ENCODE data around the gene TRIOBP. TPM values are rescaled to one million over a fixed set of nuclear protein-coding genes. Genes with fewer than 3 reads are reported as not detected.

Gene TRIOBP
- total and polyA plus RNA-seq, 2 donors (not counting 1 experiment from before 2014, with no cell fraction given): 32.9 to 131 TPM

DNA sequence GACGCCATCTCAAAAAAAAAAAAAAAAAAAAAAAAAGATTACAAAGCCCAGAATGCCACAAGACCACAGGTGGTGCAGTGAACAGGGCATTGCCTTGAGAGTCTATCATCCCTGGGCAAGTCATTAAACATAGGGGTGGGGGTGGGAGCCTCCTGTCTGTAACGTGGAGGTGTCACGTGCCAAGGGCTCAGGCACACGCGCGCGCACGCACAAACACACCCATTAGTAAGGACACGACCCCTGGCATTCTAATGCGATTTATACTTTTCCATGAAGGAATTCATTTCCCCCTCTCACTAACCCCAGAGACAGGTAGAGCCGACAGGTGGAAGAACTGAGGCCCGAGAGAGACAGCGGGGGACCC is 105.1 kb downstream of the TRIOBP start:
- Histone ChIP-seq H4K20me1 (ENCODE audit: control insufficient read depth, extremely low read depth, insufficient read depth, low read length) (no peaks in the 10 kb centered on the region), H3K9ac (ENCODE audit: insufficient read depth, low read length) (no peak overlapping the region), H3K36me3 (ENCODE audit: control insufficient read depth, insufficient read depth, low read length) (no peaks in the 10 kb centered on the region), H3K4me3 (replicated peaks in 1 of 4; ENCODE audit: control extremely low read depth in 1 of 4, insufficient read depth in 1 of 4, low read depth in 3 of 4, low read length in 4 of 4) (peak overlapping the region; percentile 31 to 58 (median 51)), H3K79me2 (ENCODE audit: control insufficient read depth, insufficient read depth, low read length) (peaks cover 17% of the 10 kb centered on the region), H2AFZ (ENCODE audit: low read length) (no peak overlapping the region), H3K9me3 (ENCODE audit: control insufficient read depth, insufficient read depth, low read depth, low read length) (no peaks in the 10 kb centered on the region), H3K4me1 (ENCODE audit: control insufficient read depth, extremely low read depth, insufficient read depth, low read length) (peaks cover 9% of the 10 kb centered on the region), H3K27me3 (ENCODE audit: control insufficient read depth, insufficient read depth, low read length) (no peaks in the 10 kb centered on the region), H3K4me2 (ENCODE audit: extremely low read depth, insufficient read depth, low read length) (peak overlapping the region; percentile 64), H3K27ac (ENCODE audit: insufficient read depth, low read length) (no peak overlapping the region)
- DNase-seq (ENCODE audit: low read depth in 2 of 2): no peak
- TF ChIP-seq EZH2 (IDR thresholded peaks at IDR 0.05; ENCODE audit: low read length, missing control alignments): no peak
- TF ChIP-seq, protein P1, sequence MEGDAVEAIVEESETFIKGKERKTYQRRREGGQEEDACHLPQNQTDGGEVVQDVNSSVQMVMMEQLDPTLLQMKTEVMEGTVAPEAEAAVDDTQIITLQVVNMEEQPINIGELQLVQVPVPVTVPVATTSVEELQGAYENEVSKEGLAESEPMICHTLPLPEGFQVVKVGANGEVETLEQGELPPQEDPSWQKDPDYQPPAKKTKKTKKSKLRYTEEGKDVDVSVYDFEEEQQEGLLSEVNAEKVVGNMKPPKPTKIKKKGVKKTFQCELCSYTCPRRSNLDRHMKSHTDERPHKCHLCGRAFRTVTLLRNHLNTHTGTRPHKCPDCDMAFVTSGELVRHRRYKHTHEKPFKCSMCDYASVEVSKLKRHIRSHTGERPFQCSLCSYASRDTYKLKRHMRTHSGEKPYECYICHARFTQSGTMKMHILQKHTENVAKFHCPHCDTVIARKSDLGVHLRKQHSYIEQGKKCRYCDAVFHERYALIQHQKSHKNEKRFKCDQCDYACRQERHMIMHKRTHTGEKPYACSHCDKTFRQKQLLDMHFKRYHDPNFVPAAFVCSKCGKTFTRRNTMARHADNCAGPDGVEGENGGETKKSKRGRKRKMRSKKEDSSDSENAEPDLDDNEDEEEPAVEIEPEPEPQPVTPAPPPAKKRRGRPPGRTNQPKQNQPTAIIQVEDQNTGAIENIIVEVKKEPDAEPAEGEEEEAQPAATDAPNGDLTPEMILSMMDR (conservative IDR thresholded peaks at IDR 0.05 in 1 of 2, IDR thresholded peaks at IDR 0.05 in 1 of 2; ENCODE audit: low read depth in 1 of 2, low read length in 2 of 2): no peak

DNA sequence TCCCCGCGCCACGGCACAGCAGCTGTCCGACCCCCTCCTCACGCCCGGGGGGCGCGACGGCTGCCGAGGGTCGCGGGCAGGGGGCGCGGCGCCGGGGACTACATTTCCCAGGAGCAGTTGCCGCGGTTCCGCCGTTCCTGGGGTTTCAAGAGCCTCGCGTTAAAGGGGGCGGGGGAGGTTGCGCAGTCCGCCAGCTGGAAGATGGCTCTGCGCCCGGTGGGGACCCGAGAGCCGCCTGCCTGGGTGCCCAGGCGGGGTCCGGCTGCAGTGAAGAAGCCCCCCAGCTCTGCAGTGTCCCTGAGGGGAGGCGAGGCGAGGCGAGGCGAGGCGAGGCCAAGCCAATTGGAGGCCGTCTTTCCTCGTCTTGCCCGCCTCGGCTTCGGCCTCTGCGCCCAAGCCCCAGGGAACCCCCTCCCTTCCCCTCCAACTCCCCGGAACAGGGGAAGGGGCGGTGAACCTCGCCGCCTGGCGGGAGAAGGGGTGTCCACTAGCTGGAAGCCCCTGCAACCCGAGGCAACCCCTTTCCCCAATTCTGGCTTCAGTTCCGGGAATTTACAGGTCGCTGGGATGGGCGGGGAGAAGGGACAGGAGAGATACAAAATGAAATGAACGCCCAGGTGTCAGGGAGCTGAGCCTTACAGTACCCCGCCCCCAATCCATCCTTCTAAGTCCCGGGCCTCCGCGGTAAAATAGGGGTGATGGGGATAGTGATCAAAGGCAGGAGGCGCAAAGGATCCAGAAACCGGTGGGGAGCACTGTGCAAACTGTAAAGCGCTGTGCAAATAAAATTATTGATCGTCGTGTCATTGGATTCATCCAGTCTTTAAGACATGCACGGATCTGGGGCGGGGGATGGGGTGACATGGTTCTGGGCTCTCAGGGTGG is 105.7 kb downstream of the TRIOBP start:
- no peaks in the 10 kb centered on the region for H3K9me3 ChIP-seq (ENCODE audit: control insufficient read depth, insufficient read depth, low read depth, low read length)
- H4K20me1 ChIP-seq (ENCODE audit: control insufficient read depth, extremely low read depth, insufficient read depth, low read length): no peaks in the 10 kb centered on the region
- no peaks in the 10 kb centered on the region for H3K36me3 ChIP-seq (ENCODE audit: control insufficient read depth, insufficient read depth, low read length)
- no peak overlapping the region for H3K27ac ChIP-seq (ENCODE audit: insufficient read depth, low read length)
- peaks cover 19% of the 10 kb centered on the region for H3K79me2 ChIP-seq (ENCODE audit: control insufficient read depth, insufficient read depth, low read length)
- peak overlapping the region; percentile 58 for H2AFZ ChIP-seq (ENCODE audit: low read length)
- no peaks in the 10 kb centered on the region for H3K27me3 ChIP-seq (ENCODE audit: control insufficient read depth, insufficient read depth, low read length)
- TF ChIP-seq EZH2 (IDR thresholded peaks at IDR 0.05; ENCODE audit: low read length, missing control alignments): no peak
- TF ChIP-seq, protein P1 (conservative IDR thresholded peaks at IDR 0.05 in 1 of 2, IDR thresholded peaks at IDR 0.05 in 1 of 2; ENCODE audit: low read depth in 1 of 2, low read length in 2 of 2): no peak
- peak; percentile 45 to 64 for DNase-seq (ENCODE audit: low read depth in 2 of 2)
- H3K4me1 ChIP-seq (ENCODE audit: control insufficient read depth, extremely low read depth, insufficient read depth, low read length): peaks cover 9% of the 10 kb centered on the region
- H3K4me3 ChIP-seq (replicated peaks in 1 of 4; ENCODE audit: control extremely low read depth in 1 of 4, insufficient read depth in 1 of 4, low read depth in 3 of 4, low read length in 4 of 4): peak overlapping the region; percentile 31 to 61 (median 54)
- peak overlapping the region; percentile 64 for H3K4me2 ChIP-seq (ENCODE audit: extremely low read depth, insufficient read depth, low read length)
- peak overlapping the region; percentile 44 for H3K9ac ChIP-seq (ENCODE audit: insufficient read depth, low read length)

DNA sequence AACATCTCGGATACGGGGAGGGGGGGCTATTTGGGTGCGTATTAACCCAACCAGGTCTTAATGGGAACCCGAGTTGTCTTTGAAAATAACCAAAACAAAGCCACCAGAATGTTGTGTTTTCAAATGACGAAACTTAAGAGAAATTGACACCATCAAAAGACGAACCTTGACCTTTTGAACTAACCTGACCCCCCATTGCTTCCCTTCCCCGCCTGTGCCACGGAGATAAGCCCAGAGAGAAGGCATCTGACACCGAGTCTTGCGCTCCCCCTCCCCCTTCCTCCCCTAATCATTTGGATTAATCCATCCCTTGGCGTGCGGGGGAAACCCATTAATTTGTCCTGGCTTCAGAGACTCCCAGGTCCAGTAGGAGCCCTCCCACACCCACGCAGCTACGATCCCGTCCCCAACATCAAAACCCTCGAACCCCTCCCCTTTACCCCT is 106.4 kb downstream of the TRIOBP start:
- H3K27me3 ChIP-seq (ENCODE audit: control insufficient read depth, insufficient read depth, low read length): no peaks in the 10 kb centered on the region
- no peaks in the 10 kb centered on the region for H3K9me3 ChIP-seq (ENCODE audit: control insufficient read depth, insufficient read depth, low read depth, low read length)
- no peaks in the 10 kb centered on the region for H4K20me1 ChIP-seq (ENCODE audit: control insufficient read depth, extremely low read depth, insufficient read depth, low read length)
- no peaks in the 10 kb centered on the region for H3K36me3 ChIP-seq (ENCODE audit: control insufficient read depth, insufficient read depth, low read length)
- peak overlapping the region in 3 of 4 experiments; percentile 31 to 61 (median 58) for H3K4me3 ChIP-seq (replicated peaks in 1 of 4; ENCODE audit: control extremely low read depth in 1 of 4, insufficient read depth in 1 of 4, low read depth in 3 of 4, low read length in 4 of 4)
- no peak overlapping the region for H2AFZ ChIP-seq (ENCODE audit: low read length)
- H3K79me2 ChIP-seq (ENCODE audit: control insufficient read depth, insufficient read depth, low read length): peaks cover 19% of the 10 kb centered on the region
- H3K27ac ChIP-seq (ENCODE audit: insufficient read depth, low read length): no peak overlapping the region
- no peak for TF ChIP-seq EZH2 (IDR thresholded peaks at IDR 0.05; ENCODE audit: low read length, missing control alignments)
- TF ChIP-seq, protein P1 (conservative IDR thresholded peaks at IDR 0.05 in 1 of 2, IDR thresholded peaks at IDR 0.05 in 1 of 2; ENCODE audit: low read depth in 1 of 2, low read length in 2 of 2): no peak
- H3K9ac ChIP-seq (ENCODE audit: insufficient read depth, low read length): no peak overlapping the region
- peaks cover 9% of the 10 kb centered on the region for H3K4me1 ChIP-seq (ENCODE audit: control insufficient read depth, extremely low read depth, insufficient read depth, low read length)
- no peak for DNase-seq (ENCODE audit: low read depth in 2 of 2)
- H3K4me2 ChIP-seq (ENCODE audit: extremely low read depth, insufficient read depth, low read length): peak overlapping the region; percentile 64
